Heart left ventricle (tissue), 13 donors: Measurements from ENCODE around the gene TUBA4B.

ENCODE experiments used
- POLR2A ChIP-seq, 2 donors: fragments of 450-650 bp; IDR thresholded peaks; one replicate each; pipeline ENCODE4 v1.6.1; 2017; ENCODE audit warnings: antibody characterized with exemption in 2 of 2, mild to moderate bottlenecking in 2 of 2, moderate library complexity in 2 of 2
- TF ChIP-seq, protein P1 (sequence below), 12 donors: fragments of 200-600 bp; sonication (generic) in 4 of 12; IDR thresholded peaks; one replicate each; pipeline versions ENCODE4 v1.5.0 to v1.8.0; 2018 to 2022; ENCODE audit warnings: antibody characterized with exemption in 12 of 12, mild to moderate bottlenecking in 5 of 12
- donor health status: ischemic (EF 13 %, LVEDD 7.1; RV severe dilation, severe dysfunction).
- donor health status: DM: no; HTN: yes; CAD: no.
- donor health status: DM: no; HTN: no; CAD: no.
- donor health status: ischemic (EF 25% LVEDD 6.9; RV normal size, moderate dysfunction).
- donor health status: ischemic (EF 25% LVEDD 5.7; RV mildly dilated, moderate dysfunction).
- donor health status: ischemic (EF 35%, LVEDD 5.7; RV mildly dilated, moderate dysfunction).
- donor health status: nonischemic (EF 11% LVEDD 7.7; RV severe dilation, severe dysfunction).
- donor health status: DM: yes; HTN: yes; CAD: no.
- donor health status: PGD.
- donor health status: ischemic (EF 29% LVEDD 5.4; RV normal size, mild dysfunction).
- donor health status: nonischemic (EF 23%, LVEDD 6.1; RV moderate dilation, normal function).

DNA sequence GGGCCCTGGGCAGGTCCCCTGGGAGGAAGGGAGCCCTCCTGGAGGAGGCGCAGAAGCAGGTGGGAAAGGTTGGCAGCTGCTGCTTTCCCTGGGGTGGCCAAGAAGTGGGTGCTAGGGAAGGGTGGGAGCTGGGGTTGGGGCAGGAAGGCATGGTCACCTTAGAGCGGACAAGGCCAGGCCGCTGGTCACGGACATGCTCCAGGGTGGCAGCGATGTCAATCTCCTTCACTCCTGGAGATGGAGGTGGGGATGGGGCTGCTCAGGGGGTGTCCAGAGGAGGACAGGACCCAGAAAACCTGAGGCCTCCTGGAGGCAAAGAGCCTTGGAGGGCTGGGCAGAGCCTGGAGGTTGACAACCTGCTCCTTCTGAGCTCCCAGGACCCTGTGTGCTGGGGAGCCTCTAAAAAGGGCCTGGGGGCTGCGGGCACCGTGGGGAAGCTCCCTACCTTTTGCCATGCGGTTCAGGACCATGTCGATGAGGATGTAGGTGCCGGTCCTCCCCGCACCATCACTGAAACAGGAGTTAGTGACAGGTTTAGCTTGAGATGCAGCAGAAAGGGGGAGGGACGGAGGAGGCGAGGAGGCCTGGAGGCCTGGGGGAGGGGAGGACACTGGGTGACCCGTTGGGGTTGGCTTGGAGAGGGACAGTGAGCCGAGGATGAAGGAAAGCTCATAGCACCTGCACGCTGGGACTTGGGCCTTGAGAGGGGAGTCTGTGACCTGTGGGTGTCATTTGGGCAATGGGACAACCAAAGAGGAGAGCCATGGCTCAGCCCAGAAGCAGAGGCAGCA lies 37.5 kb downstream of the TUBA4B start:
- no peak for TF ChIP-seq POLR2A (IDR thresholded peaks at IDR 0.05)
- TF ChIP-seq, protein P1, sequence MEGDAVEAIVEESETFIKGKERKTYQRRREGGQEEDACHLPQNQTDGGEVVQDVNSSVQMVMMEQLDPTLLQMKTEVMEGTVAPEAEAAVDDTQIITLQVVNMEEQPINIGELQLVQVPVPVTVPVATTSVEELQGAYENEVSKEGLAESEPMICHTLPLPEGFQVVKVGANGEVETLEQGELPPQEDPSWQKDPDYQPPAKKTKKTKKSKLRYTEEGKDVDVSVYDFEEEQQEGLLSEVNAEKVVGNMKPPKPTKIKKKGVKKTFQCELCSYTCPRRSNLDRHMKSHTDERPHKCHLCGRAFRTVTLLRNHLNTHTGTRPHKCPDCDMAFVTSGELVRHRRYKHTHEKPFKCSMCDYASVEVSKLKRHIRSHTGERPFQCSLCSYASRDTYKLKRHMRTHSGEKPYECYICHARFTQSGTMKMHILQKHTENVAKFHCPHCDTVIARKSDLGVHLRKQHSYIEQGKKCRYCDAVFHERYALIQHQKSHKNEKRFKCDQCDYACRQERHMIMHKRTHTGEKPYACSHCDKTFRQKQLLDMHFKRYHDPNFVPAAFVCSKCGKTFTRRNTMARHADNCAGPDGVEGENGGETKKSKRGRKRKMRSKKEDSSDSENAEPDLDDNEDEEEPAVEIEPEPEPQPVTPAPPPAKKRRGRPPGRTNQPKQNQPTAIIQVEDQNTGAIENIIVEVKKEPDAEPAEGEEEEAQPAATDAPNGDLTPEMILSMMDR (IDR thresholded peaks at IDR 0.05) = no peak
